PC-9 (cell line): ENCODE results near the gene PERP. TPM values are rescaled to one million over a fixed set of nuclear protein-coding genes. Genes with fewer than 3 reads are reported as not detected.

Experiments used
- BruUV-seq: library from RNA; stranded (reverse); fragments of 400-500 nt; replicated peaks from 2 replicates; lab custom pipeline; 2021; lab: Mats Ljungman, UMichigan
- CTCF ChIA-PET: fragments of 300-600 bp; sonication (Branson Sonifier 250); formaldehyde crosslinking; loops from one replicate; lab custom pipeline; 2022; ENCODE audit warnings: antibody characterized with exemption; lab: Charles Lee
- POLR2A ChIA-PET: fragments of 300-600 bp; sonication (Branson Sonifier 250); formaldehyde crosslinking; loops from one replicate; lab custom pipeline; 2022; ENCODE audit warnings: antibody characterized with exemption; ENCODE audit not compliant: unreplicated experiment; lab: Charles Lee
- DNase-seq, 2 experiments: peaks; one replicate each; pipeline versions ENCODE4 v3.0.0 to v3.0.0-alpha.2; 2015 to 2022; ENCODE audit warnings: mixed read lengths in 1 of 2
- H2AFZ ChIP-seq: fragments of 200-600 bp; sonication (generic); 2 replicates; pipeline ENCODE4 v1.8.1; 2017; ENCODE audit warnings: antibody characterized with exemption
- H3F3A ChIP-seq: fragments of 200-600 bp; sonication (generic); 2 replicates; pipeline ENCODE4 v1.8.1; 2017; ENCODE audit warnings: antibody characterized with exemption, mild to moderate bottlenecking, low read depth; ENCODE audit not compliant: insufficient read depth
- H3K27ac ChIP-seq: fragments of 200-600 bp; sonication (generic); 2 replicates; pipeline ENCODE4 v1.6.1; 2016; ENCODE audit warnings: mixed run types
- H3K27me3 ChIP-seq: fragments of 200-600 bp; sonication (generic); 2 replicates; pipeline ENCODE4 v1.6.1; 2016; ENCODE audit warnings: low read depth, mixed run types; ENCODE audit not compliant: insufficient read depth
- H3K36me3 ChIP-seq: fragments of 200-600 bp; sonication (generic); 2 replicates; pipeline ENCODE4 v1.6.1; 2016; ENCODE audit warnings: low read depth, mixed run types
- H3K4me1 ChIP-seq: fragments of 200-600 bp; sonication (generic); replicated peaks from 2 replicates; pipeline ENCODE4 v1.6.1; 2016; ENCODE audit warnings: mixed run types; ENCODE audit not compliant: insufficient read depth
- H3K4me2 ChIP-seq: fragments of 200-600 bp; sonication (generic); 2 replicates; pipeline ENCODE4 v1.6.1; 2017; ENCODE audit warnings: mixed run types
- H3K4me3 ChIP-seq: fragments of 200-600 bp; sonication (generic); 2 replicates; pipeline ENCODE4 v1.6.1; 2016; ENCODE audit warnings: mixed run types
- H3K79me2 ChIP-seq: fragments of 200-600 bp; sonication (generic); 2 replicates; pipeline ENCODE4 v1.6.1; 2017; ENCODE audit warnings: low read depth, mixed run types
- H3K9me2 ChIP-seq: fragments of 200-600 bp; sonication (generic); 2 replicates; pipeline ENCODE4 v1.8.1; 2017; ENCODE audit warnings: mild to moderate bottlenecking; ENCODE audit not compliant: insufficient read depth
- H3K9me3 ChIP-seq: fragments of 200-600 bp; sonication (generic); 2 replicates; pipeline ENCODE4 v1.8.1; 2016; ENCODE audit warnings: low read depth; ENCODE audit not compliant: insufficient read depth
- H4K20me1 ChIP-seq: fragments of 200-600 bp; sonication (generic); 2 replicates; pipeline ENCODE4 v1.8.1; 2017; ENCODE audit not compliant: insufficient read depth
- EZH2 ChIP-seq: fragments of 200-600 bp; sonication (generic); IDR thresholded peaks from 2 replicates; pipeline ENCODE4 v1.8.0; 2017; ENCODE audit warnings: antibody characterized with exemption, low read depth
- intact Hi-C: fragments of 100-400 bp; cut with micrococcal nuclease; formaldehyde crosslinking; loops from one replicate; pipeline ENCODE4 v1.10.0; 2022; ENCODE audit not compliant: unreplicated experiment
- total RNA-seq: library from RNA; stranded (reverse); gene quantifications from 2 replicates; pipeline ENCODE4 v1.2.3, GENCODE V29; 2021
- TF ChIP-seq, protein P1 (sequence below): fragments of 200-600 bp; sonication (generic); conservative IDR thresholded peaks from 2 replicates; pipeline ENCODE4 v1.6.1; 2017; ENCODE audit warnings: mixed run types, antibody characterized with exemption, mild to moderate bottlenecking, moderate library complexity

Gene PERP
- total RNA-seq, 1 experiment from 2014 or later = 93.0 TPM

DNA sequence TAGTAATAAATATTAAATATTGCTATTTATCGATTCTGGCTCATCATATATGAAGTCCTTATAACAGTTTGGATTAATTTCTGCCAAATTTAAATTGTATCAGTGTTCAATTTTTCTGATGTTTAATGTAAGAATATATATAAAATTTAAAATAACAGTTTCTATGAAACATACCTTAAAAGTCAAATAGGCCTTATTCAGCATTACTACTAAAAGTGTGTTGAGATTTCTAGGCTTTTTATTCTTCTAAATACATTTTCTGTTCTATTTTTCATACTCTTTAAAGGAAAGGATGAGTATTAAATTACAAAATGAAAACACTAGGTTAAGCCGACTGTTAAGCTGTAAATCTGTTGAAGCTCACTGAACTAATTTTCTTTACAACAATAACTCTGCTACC is 13.6 kb downstream of the PERP start:
- intact Hi-C loops = no loop called here
- peaks cover 67% of the 10 kb centered on the region for H3K36me3 ChIP-seq
- DNase-seq = peak in 1 of 2 experiments; percentile 3

DNA sequence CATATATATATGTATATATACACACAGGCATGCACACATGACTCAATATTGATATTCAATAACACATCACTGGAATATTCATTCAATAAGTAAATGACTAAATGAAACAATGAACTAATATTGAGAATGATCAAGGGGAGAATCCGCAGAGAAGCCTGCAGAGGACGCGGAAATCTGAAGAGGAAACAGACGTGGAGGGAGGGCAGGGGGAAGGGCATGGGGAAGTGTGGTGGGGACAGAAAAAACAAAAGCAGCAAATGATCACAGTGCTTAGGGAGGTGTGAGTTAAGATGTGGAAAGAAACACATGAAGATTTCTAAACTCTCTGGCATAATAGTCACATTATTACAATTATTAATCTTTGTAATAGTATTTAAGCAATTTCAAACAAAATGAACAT is 14.5 kb downstream of the PERP start:
- CTCF ChIA-PET = no interaction called here
- H3K79me2 ChIP-seq = peaks cover 37% of the 10 kb centered on the region
- intact Hi-C loops = no loop called here
- no peaks in the 10 kb centered on the region for H4K20me1 ChIP-seq
- no peak overlapping the region for H2AFZ ChIP-seq
- POLR2A ChIA-PET = no interaction called here
- TF ChIP-seq, protein P1, sequence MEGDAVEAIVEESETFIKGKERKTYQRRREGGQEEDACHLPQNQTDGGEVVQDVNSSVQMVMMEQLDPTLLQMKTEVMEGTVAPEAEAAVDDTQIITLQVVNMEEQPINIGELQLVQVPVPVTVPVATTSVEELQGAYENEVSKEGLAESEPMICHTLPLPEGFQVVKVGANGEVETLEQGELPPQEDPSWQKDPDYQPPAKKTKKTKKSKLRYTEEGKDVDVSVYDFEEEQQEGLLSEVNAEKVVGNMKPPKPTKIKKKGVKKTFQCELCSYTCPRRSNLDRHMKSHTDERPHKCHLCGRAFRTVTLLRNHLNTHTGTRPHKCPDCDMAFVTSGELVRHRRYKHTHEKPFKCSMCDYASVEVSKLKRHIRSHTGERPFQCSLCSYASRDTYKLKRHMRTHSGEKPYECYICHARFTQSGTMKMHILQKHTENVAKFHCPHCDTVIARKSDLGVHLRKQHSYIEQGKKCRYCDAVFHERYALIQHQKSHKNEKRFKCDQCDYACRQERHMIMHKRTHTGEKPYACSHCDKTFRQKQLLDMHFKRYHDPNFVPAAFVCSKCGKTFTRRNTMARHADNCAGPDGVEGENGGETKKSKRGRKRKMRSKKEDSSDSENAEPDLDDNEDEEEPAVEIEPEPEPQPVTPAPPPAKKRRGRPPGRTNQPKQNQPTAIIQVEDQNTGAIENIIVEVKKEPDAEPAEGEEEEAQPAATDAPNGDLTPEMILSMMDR = no peak
- TF ChIP-seq EZH2 = no peak
- BruUV-seq = no TSS peak
- no peaks in the 10 kb centered on the region for H3K27me3 ChIP-seq
- peaks cover 60% of the 10 kb centered on the region for H3K36me3 ChIP-seq
- H3K9me2 ChIP-seq = no peaks in the 10 kb centered on the region
- H3K4me2 ChIP-seq = no peak overlapping the region
- peaks cover 41% of the 10 kb centered on the region for H3F3A ChIP-seq
- no peaks in the 10 kb centered on the region for H3K9me3 ChIP-seq
- H3K4me3 ChIP-seq = no peak overlapping the region
- H3K4me1 ChIP-seq = peaks cover 38% of the 10 kb centered on the region
- peak in 1 of 2 experiments; percentile 26 for DNase-seq
- H3K27ac ChIP-seq = no peak overlapping the region

More for the DNA sequence above, 13.6 kb downstream of the PERP start:
- H3K27ac ChIP-seq = no peak overlapping the region
- H3K4me3 ChIP-seq = no peak overlapping the region
- H3K9me3 ChIP-seq = no peaks in the 10 kb centered on the region
- no peaks in the 10 kb centered on the region for H3K27me3 ChIP-seq
- H3K4me2 ChIP-seq = no peak overlapping the region
- H3K9me2 ChIP-seq = no peaks in the 10 kb centered on the region
- CTCF ChIA-PET = no interaction called here
- TF ChIP-seq, protein P1 = no peak
- no peak for TF ChIP-seq EZH2
- H3K79me2 ChIP-seq = peaks cover 47% of the 10 kb centered on the region
- POLR2A ChIA-PET = interaction anchor here (0.6 kb wide), 1 partner anchor 175 kb away, joined by 3 read pairs; no protein-coding TSS in a partner anchor
- BruUV-seq = no TSS peak
- peaks cover 33% of the 10 kb centered on the region for H3K4me1 ChIP-seq
- no peaks in the 10 kb centered on the region for H4K20me1 ChIP-seq
- H3F3A ChIP-seq = peaks cover 31% of the 10 kb centered on the region
- no peak overlapping the region for H2AFZ ChIP-seq

DNA sequence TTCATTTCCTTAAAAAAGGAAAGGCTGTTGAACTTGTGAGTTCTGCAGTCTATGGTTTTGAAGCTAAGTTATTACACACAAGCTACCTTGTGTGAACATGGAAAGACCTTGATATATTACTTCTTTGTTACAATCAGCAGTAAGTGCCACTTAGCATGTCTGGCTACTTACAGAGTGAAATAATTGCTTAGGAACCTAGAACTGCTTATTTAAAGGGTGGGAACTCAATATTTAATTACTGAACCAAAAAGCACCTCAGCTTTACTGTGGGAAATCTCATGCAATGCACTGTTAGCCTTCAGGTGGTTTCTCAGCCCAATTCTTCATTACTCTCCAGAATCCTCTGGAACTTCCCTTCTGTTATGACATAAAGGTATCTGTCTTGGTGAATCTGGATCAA is 17.9 kb downstream of the PERP start:
- no TSS peak for BruUV-seq
- no peaks in the 10 kb centered on the region for H4K20me1 ChIP-seq
- H3F3A ChIP-seq = peaks cover 59% of the 10 kb centered on the region
- peaks cover 9% of the 10 kb centered on the region for H3K79me2 ChIP-seq
- peak in 1 of 2 experiments; percentile 21 for DNase-seq
- H3K27me3 ChIP-seq = no peaks in the 10 kb centered on the region
- peak overlapping the region; percentile 38; the same call in 1 of the 2 replicates for H3K4me3 ChIP-seq
- H3K27ac ChIP-seq = peak overlapping the region; percentile 92
- no peaks in the 10 kb centered on the region for H3K9me3 ChIP-seq
- intact Hi-C loops = no loop called here
- TF ChIP-seq, protein P1 = no peak
- peak overlapping the region; percentile 70 for H3K4me2 ChIP-seq
- ChIA-PET CTCF (no interaction called here), POLR2A (interaction anchor here (1.2 kb wide), 1 partner anchor 17 kb away, joined by 6 read pairs; no protein-coding TSS in a partner anchor)
- H3K4me1 ChIP-seq = peaks cover 61% of the 10 kb centered on the region
- peaks cover 36% of the 10 kb centered on the region for H3K36me3 ChIP-seq
- H3K9me2 ChIP-seq = no peaks in the 10 kb centered on the region
- no peak overlapping the region for H2AFZ ChIP-seq
